ENCODE results near the gene GFER. TPM values are rescaled to one million over a fixed set of nuclear protein-coding genes. Genes with fewer than 3 reads are reported as not detected.
A peak's percentile ranks its signal among the peaks of the same experiment; 100 is the strongest.

GFER gene
- total and polyA plus RNA-seq, 2 of the 8 experiments (the other 6 are each of a cell fraction or from before 2014, with no cell fraction given), result 17.7 to 37.9 TPM

DNA sequence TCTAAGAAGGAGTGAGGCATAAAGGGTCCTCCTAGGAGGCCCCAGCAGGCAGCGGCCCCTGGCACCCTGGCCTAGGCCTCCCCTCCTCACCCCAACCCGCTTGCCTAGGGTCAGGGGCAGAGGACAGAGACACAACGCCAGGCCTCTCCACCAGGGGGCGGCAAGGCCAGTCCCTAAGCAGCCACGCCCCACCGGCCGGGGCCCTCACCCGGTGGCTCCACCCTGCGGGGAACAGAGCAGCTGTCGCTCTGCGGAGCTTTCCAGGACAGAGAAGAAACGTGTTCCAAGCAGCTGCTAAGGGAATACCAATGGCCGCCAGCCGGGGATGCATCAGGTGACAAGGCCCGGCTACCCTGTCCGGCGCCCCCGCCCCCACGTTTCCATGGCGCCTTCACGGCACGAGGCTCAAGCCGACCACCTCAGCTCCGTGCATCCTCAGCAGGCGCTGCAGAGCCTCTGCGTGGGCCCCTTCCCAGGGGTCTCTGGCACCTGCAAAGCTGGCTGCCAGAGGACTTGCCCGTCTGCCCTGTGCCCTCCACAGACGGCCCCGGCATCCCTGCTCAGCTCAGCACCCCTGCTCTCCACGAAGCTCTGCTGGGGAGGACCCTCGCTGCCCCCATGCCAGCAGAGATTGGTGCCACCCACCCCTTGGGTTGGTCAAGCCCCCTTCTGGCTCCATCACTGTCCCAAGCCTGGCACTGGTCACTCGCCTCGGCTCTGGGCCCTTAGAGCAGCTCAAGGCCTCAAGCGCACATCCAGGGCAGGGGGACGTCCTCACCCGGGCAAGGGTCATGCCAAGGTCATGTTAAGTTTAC is 20.0 kb downstream of the GFER start:
- Histone ChIP-seq H4K8ac (ENCODE audit: extremely low read depth, insufficient read depth, low read length) (peak overlapping the region; percentile 23), H2BK20ac (ENCODE audit: low read length) (no peak overlapping the region), H3K9me3 (ENCODE audit: insufficient read depth in 2 of 2, low read depth in 1 of 2, low read length in 1 of 2) (no peaks in the 10 kb centered on the region), H2BK15ac (ENCODE audit: low read length) (no peak overlapping the region; the same call in 1 of the 2 replicates), H2AFZ (ENCODE audit: low read length) (no peak overlapping the region), H3K23ac (ENCODE audit: insufficient read length) (no peak overlapping the region), H2AK5ac (ENCODE audit: low read depth, low read length) (0 out of 2 replicates have a peak overlapping the region, but pooled peaks have one; percentile 29), H2BK120ac (replicated peaks; ENCODE audit: low read depth, low read length) (no peak overlapping the region), H2BK5ac (ENCODE audit: low read depth, low read length) (peak overlapping the region; percentile 53; the same call in 1 of the 2 replicates), H3K79me1 (ENCODE audit: low read depth, low read length) (peaks cover 9% of the 10 kb centered on the region; the same call in 1 of the 2 replicates), H3K4ac (replicated peaks; ENCODE audit: insufficient read length, low read depth, low read length) (peak overlapping the region; percentile 80), H3K23me2 (ENCODE audit: low read depth, low read length) (peaks cover 5% of the 10 kb centered on the region; the same call in 1 of the 2 replicates), H3K27ac (ENCODE audit: low read depth, low read length) (peak overlapping the region; percentile 53; the same call in 1 of the 2 replicates), H3K4me2 (ENCODE audit: insufficient read depth in 1 of 2, low read depth in 2 of 2, low read length in 2 of 2) (peak overlapping the region in 1 of 2 experiments; percentile 63; a peak in 2 of 4 replicates), H3K4me1 (replicated peaks in 1 of 4; ENCODE audit: control insufficient read depth in 3 of 4, insufficient read depth in 4 of 4, low read length in 3 of 4) (peaks cover 0 to 33% (median 18%) of the 10 kb centered on the region in 4 experiments; a peak in 5 of 7 replicates), H3K79me2 (ENCODE audit: control insufficient read depth in 1 of 2, insufficient read depth in 2 of 2, low read length in 2 of 2) (peaks cover 21 to 48% of the 10 kb centered on the region in 2 experiments; a peak in 3 of 4 replicates), H3K9ac (replicated peaks in 1 of 4; ENCODE audit: extremely low read depth in 1 of 4, low read depth in 3 of 4, low read length in 3 of 4) (peak overlapping the region in 2 of 4 experiments; percentile 2 to 13; a peak in 1 of 7 replicates), H4K5ac (ENCODE audit: insufficient read length, low read depth, low read length) (no peak overlapping the region), H3K18ac (ENCODE audit: extremely low read depth, low read length) (no peak overlapping the region), H3K27me3 (replicated peaks in 1 of 4; ENCODE audit: control insufficient read depth in 3 of 4, extremely low read depth in 1 of 4, insufficient read depth in 3 of 4, low read length in 3 of 4) (no peaks in the 10 kb centered on the region), H4K91ac (replicated peaks; ENCODE audit: insufficient read length, low read length) (peak overlapping the region; percentile 66), H3K36me3 (ENCODE audit: control insufficient read depth in 2 of 4, insufficient read depth in 4 of 4, low read length in 3 of 4) (peaks cover 21 to 38% (median 32%) of the 10 kb centered on the region in 4 experiments), H3K14ac (ENCODE audit: insufficient read length) (no peak overlapping the region), H3K56ac (replicated peaks; ENCODE audit: insufficient read length, low read depth, low read length) (no peak overlapping the region), H3K4me3 (ENCODE audit: extremely low read depth in 1 of 4, insufficient read depth in 2 of 4, low read depth in 3 of 4, low read length in 4 of 4) (peak overlapping the region in 2 of 4 experiments; percentile 14 to 33; a peak in 3 of 8 replicates), H2BK12ac (ENCODE audit: low read depth, low read length) (no peak overlapping the region), H4K20me1 (replicated peaks in 1 of 2; ENCODE audit: control insufficient read depth in 1 of 2, insufficient read depth in 2 of 2, low read length in 2 of 2) (peaks cover 29 to 69% of the 10 kb centered on the region in 2 experiments)
- FAIRE-seq, result peak; percentile 88
- peak; percentile 90 to 99 for DNase-seq (ENCODE audit: low read depth in 1 of 2, low spot score in 2 of 2)
- POLR2A ChIA-PET (ENCODE audit: partially characterized antibody), result interaction anchor here (0.6 to 4.7 kb wide), 20 partner anchors 8 to 151 kb away, joined by 3 to 37 read pairs (median 4); partner anchors contain the start of genes GFER, NPW, RNF151 and RPS2
- WGBS, 2 experiments (ENCODE audit: extremely low coverage in 1 of 2, insufficient coverage in 1 of 2, insufficient read length in 1 of 2, insufficient replicate concordance in 2 of 2, low coverage in 1 of 2, low lambda C conversion rate in 2 of 2, missing lambda C conversion rate in 1 of 2), result 31% methylated on average over 35 of the region's 36 CpGs; no CpG with 5 or more reads in 1 of the 2 experiments
- CTCF ChIA-PET (ENCODE audit: partially characterized antibody), result interaction anchor here (0.6 to 4.3 kb wide), 40 partner anchors 9 to 942 kb away, joined by 3 to 55 read pairs (median 4); partner anchors contain the start of genes GFER, NOXO1, NPW and NTHL1
- TF ChIP-seq, protein P1, sequence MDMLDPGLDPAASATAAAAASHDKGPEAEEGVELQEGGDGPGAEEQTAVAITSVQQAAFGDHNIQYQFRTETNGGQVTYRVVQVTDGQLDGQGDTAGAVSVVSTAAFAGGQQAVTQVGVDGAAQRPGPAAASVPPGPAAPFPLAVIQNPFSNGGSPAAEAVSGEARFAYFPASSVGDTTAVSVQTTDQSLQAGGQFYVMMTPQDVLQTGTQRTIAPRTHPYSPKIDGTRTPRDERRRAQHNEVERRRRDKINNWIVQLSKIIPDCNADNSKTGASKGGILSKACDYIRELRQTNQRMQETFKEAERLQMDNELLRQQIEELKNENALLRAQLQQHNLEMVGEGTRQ (IDR thresholded peaks at IDR 0.05; ENCODE audit: low read length), result peak; percentile 53
- TF ChIP-seq CBX8 (IDR thresholded peaks at IDR 0.05; ENCODE audit: borderline replicate concordance, low read depth, low read length) (no peak), CTBP2 (IDR thresholded peaks at IDR 0.05; ENCODE audit: borderline replicate concordance, insufficient read depth, insufficient read length, low read length) (no peak), EP300 (IDR thresholded peaks at IDR 0.05; ENCODE audit: borderline replicate concordance in 1 of 2, low read depth in 2 of 2, low read length in 2 of 2) (peak in 1 of 2 experiments; percentile 12; a peak in 1 of 3 replicates), TBP (IDR thresholded peaks at IDR 0.05; ENCODE audit: low read depth, low read length) (0 out of 2 replicates have a peak, but pooled peaks have one; percentile 36), BACH1 (IDR thresholded peaks at IDR 0.05; ENCODE audit: low read length) (no peak; the same call in 1 of the 2 replicates), BRCA1 (IDR thresholded peaks at IDR 0.05; ENCODE audit: low read depth, low read length) (no peak)
- TF ChIP-seq, protein P2, sequence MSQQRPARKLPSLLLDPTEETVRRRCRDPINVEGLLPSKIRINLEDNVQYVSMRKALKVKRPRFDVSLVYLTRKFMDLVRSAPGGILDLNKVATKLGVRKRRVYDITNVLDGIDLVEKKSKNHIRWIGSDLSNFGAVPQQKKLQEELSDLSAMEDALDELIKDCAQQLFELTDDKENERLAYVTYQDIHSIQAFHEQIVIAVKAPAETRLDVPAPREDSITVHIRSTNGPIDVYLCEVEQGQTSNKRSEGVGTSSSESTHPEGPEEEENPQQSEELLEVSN (IDR thresholded peaks at IDR 0.05), result peak; percentile 81
